ENCODE measurements around the gene ERICH6B. TPM values are rescaled to one million over a fixed set of nuclear protein-coding genes. Genes with fewer than 3 reads are reported as not detected.
A peak's percentile ranks its signal among the peaks of the same experiment; 100 is the strongest.

Gene ERICH6B
- polyA plus RNA-seq, 4 donors: 1.0 to 2.5 (median 1.1) TPM

DNA sequence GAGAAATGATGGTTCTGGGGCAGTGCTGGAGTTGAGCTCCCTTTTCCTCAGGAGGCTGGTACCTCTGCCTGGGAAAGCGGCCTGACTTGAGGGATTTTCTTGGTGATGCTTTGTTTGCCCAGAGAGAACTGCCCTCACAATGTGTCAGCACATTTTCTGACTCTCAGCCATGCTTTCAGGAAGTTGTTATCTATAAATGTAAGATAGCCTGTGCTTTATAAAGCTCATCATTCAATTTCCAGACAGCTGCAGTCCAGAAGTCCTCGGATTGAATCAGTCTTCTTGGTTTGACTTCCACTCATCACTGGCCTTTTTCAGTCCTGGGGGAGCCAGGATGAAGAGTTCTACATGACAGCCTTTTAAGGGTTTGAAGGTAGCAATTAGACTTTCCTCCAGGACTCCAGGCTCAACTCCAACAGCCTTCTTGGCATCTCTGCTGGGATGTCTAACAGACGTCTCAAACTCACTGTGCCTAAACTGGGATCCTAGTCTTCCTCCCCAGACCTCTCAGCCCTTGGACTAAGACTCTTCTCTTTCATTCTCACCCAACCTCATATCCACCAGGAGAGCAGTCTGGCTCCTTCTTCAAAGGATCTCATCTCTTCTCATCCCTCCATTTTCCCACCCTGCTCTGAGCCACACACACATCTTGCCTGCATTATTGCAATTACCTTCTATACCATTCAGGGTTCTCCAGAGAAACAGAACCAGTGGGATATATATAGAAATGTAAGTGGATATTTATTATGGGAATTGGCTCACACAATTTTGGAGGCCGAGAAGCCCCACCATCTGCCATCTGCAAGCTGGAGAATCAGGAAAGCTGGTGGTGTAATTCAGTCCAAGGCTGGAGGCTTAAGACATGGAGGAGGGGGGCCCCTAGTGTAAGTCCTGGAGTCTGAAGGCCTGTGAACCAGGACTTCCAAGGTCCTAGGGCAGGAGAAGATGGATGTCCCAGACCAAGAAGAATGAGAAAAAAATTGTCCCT lies 13.1 kb downstream of the ERICH6B start:
- no peak for DNase-seq (ENCODE audit: low read depth in 4 of 4, low spot score in 3 of 4)

DNA sequence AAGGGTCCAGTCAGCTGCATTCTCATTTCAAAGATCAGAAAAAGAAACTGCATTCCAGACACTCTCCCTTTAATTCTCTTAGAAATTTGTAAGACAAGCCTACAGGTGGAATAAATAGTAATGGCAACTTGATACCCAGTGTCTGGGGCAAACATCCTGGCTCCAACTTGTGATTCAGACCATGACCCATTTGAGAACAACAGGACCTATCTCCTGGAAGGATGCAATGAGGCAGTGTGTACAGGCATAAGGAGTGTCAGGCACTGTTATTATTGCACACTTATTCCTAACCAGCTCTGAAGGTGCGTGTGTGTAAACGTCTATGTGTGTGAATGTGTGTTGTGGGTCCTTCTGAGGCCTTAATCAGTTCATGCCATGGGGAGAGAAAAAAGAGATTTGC lies 13.9 kb downstream of the ERICH6B start:
- no peak for DNase-seq (ENCODE audit: low read depth in 4 of 4, low spot score in 3 of 4)

DNA sequence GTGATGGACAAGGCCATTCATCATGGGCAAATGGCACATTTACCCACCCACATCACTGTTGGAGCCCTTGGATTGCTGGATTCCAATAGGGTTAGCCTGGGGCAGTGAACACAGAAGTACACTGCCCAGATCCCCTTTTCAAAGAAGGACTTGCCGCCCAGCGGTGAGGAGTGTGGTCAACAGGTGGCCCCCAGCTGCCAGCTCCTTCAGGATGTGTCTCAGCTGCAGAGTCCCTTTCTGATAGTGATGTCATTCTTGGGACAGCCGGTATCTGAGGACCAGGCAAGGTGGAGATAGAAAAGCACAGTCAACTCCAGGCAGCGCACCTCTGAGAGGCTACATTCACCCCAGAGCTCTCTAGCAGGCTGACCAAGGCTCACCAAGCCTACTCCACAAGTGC lies 16.9 kb downstream of the ERICH6B start:
- DNase-seq (ENCODE audit: low read depth in 4 of 4, low spot score in 3 of 4): no peak

DNA sequence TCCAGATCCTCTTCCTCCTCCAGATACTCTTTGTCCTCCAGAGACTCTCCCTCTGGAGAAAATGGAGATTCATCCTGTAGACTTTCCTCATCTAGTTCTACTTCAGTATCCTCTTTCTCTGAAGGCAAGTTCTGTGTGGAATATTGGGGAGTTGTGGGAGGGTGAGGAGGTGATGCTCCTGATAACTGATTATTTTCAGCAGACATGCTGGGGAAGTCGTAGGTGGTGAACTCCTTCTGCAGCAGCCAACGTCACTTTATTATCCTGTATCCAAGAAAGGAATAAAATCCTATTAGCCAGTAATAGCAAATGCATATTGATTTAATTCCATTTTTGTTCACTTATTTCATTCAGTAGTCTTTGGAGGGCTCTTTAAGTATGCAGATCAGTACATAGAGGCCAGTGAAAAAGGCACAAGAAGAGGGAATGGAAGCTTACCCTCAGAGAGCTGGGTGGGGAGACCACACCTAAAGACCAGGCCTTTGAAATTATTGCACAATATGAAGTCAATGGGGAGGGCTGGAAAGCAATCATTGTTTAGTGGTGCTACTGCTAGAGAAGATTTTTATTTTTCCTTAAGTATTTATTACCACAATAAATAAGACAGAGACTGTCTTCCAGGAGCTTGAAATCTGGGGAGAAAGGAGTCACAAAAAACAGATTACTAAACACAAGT lies 18.6 kb downstream of the ERICH6B start:
- DNase-seq (ENCODE audit: low read depth in 4 of 4, low spot score in 3 of 4): no peak

DNA sequence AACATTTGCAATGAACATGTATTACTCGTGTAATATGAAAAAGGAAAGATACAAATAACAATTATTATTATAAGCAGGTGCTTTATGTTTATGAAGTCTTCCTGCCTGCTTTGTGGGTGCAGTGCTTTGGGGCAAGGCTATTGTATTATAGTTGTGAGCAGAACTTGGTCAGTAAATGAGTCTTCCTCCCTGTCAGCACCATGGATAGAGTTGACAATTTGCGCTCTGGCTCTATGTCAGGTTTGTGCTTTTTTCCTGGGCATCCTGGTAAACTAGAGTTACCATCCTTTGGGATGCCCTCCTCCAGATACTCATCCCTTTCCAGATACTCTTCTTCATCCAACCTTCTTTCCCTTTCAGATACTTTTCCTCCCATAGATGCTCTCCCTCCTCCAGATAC lies 19.6 kb downstream of the ERICH6B start:
- peak in 1 of 4 donors; percentile 3 for DNase-seq (ENCODE audit: low read depth in 4 of 4, low spot score in 3 of 4)

DNA sequence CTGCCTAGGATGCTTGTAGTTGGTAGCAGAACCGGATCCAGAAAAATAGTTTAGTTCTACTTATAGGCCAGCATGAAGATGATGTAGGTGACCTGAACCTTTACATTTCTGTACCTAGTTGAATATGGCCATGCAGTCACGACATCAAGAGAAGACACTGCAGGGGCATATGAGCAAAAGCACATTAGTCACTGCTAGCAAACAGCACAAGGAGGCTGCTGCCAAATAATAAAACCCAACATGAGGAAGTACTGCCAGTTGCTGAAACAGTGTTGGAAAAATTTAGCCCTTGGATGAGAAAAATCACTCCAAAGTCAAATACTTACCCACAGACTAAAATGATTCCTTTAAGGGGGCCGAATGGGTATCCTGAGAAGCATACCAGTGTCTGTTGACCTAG lies 20.8 kb downstream of the ERICH6B start:
- DNase-seq (ENCODE audit: low read depth in 4 of 4, low spot score in 3 of 4): no peak

DNA sequence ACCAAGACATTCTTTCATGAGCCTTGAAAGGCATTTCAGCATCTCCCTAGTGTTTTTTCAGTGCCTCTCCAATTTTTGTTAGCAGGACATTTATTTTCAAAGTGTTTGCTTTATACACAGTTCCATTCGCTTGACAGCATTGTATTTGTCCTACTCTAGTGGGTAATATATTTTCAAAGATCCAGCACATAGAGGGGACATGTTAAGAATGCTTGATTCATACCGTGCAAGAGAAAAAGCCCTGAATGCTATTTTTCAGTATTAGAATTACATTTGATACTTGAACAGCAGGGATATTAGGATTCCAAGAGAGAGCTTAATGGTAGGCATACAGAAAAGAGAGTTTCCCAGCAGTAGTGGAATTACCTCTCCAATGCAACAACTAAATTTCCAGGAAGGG lies 21.3 kb downstream of the ERICH6B start:
- DNase-seq (ENCODE audit: low read depth in 4 of 4, low spot score in 3 of 4): no peak

DNA sequence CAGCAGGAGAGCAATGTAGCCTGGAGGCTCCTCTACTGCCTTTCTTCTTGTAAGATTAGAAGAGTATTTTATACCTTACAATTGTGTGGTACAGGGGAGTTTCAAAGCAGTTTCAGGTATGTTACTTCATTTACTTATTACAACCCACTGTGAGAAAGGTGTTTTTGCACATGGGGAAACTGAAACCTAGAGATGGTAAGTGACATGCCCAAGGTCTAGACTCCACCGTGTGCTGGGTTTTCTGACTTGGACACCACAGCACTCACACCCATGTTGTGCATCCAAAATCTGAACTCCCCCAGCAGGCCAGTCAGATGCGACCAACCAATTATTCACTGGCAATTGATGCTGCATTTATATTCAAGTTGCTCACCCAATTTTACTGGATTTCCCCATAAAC lies 22.8 kb downstream of the ERICH6B start:
- no peak for DNase-seq (ENCODE audit: low read depth in 4 of 4, low spot score in 3 of 4)

DNA sequence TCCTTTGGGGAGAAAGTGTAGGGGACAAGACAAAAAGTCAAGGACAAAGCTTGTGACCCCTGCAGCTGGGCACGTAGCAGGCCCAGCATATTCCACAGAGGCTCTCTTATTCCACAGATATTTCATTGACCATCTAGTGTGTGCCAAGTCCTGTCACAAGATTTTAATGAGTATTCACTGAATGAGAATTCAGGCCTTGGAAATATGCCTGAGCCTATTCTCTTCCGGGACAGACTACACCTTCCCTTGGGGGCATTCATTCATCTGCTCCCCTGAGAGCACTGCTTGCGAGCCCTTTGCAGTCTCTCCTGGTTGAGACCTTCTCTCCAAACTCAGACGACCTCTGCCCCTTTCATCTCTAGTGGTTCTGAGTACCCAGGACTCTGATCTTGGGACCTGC lies 25.5 kb downstream of the ERICH6B start:
- DNase-seq (ENCODE audit: low read depth in 4 of 4, low spot score in 3 of 4): no peak

DNA sequence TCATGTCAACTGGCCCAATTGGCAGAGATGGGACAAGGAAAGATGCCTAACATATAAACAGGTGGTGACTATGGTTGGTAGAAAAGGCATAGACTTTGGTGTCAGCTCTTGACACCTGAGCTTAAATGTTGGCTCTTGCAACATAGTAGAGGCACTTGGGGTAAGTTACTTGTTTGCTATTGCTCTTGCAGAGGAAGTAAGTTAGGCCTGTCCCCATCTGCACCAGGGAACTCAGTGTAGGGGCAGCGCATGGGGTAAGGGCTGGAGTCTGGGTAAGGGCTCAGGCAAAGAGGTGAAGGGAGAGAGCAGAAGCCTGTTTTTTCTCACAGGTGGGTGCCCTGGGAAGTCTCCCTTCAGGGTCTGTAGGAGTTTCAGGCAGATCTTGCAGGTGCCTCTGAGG lies 27.6 kb downstream of the ERICH6B start:
- no peak for DNase-seq (ENCODE audit: low read depth in 4 of 4, low spot score in 3 of 4)

DNA sequence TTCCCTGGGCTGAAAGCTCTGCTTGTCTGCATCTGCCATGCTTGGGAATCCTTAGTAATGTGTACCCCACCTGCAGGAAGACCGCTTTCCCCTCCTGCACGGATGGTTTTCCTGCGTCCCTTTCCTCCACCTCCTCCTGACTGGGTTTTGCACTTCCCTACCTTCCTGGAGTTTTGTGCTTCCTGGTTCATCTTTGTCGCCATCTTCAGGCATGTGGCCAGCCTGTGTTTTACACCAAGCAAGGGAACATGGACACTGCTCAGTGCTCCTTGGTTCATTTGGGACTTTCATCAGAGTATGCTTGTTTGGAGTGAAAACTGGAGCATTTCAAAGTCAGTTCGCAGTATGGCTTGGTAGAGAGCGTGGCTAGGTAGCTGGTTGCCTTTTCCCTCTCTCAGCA lies 30.7 kb downstream of the ERICH6B start:
- no peak for DNase-seq (ENCODE audit: low read depth in 4 of 4, low spot score in 3 of 4)

DNA sequence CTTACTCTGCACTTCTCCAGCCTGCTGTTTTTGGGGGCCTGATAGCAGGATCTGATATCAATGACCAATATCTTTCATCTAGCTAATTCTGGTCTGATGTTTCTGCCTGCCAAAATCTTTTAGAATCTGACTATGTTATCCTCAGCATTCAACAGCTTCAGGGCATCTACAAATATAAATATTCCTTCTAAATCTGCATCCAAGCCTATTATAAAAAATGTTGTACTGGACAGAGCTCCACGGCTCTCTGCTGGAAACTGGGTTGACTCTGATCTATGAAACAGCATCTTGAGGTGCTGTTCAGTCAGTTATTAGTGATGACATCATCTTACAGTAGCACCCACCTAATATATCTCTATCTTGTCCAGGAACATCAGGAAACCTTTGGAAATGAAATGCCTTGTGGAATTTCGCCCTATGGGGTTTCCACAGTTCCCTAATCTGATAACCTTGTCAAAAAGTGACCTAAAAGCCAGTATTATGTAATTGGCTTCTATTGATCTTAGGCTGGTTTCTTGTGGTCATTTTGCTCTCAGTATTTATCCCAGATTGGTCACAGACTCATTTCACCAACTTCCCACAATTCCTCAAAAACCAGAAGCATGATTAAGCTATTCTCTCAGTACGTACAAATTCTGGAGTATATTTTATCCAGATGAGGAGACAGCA lies 33.0 kb downstream of the ERICH6B start:
- DNase-seq (ENCODE audit: low read depth in 4 of 4, low spot score in 3 of 4): no peak

DNA sequence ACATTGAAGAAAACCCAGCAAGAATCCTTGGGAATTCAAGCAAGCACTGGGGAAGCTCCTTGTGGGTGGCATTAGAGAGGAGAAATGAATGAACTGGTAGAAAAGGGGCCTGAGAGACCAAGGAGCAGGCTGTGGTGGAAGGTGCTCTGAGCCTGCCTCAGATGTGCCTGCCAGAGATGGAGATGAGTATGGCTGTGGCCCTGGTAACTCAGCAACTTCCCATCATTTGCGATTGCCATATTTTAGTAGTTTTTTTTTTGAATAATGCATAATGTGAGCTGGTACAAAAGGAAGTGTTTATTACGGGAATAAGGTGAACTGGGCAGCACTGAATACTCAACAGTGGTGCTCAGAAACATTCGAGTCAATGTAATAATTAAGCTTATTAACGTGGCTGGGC lies 39.1 kb downstream of the ERICH6B start:
- DNase-seq (ENCODE audit: low read depth in 4 of 4, low spot score in 3 of 4): no peak

DNA sequence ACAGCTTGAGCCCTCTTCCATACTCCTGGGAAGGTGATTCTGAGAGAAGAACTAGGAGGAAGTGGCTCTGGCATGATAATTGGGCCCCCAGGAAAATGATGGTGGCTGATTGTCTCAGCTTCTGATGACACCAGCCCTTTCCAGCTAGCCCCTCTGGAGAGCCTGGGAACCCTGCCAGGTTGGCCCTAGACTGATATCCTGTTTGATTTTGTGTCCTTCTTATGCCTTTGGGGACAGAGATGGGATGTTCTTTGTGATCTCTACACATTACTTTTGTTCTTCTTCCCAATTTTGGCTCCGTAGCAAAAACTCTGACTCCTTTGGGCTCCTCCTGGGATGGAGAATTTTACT lies 39.7 kb downstream of the ERICH6B start:
- no peak for DNase-seq (ENCODE audit: low read depth in 4 of 4, low spot score in 3 of 4)

DNA sequence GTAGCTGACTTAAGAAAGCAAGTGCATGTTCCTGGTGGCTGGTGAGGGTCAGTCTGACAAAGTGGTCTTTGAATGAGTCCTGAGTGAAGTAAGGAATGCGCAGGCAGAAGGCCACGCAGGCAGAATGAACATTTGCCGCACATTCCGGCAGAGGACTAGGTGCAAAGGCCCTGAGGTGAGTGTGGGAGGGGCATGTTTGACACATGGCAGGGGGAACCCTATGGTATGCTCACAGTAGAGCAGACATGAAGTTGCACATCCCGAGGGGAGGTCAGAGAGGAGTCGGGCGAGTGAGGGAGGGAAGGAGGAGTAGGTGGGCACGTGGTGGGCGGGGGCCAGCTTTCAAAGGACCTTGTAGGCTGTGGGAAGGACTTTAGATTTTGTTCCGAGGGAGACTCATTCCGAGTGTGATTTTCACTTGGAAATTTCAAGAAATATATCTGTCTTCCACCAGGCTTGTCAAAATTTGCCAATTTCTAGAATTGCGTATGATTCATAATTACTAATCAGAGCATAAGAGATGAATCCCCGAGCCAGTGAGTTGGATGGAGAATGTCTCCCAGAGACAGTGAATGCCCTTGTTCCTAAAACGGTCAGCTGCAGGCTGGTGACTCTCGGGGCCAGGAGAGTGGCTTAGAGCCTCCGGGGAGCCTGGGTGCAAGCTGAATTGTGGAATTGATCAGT lies 40.3 kb downstream of the ERICH6B start:
- no peak for DNase-seq (ENCODE audit: low read depth in 4 of 4, low spot score in 3 of 4)

DNA sequence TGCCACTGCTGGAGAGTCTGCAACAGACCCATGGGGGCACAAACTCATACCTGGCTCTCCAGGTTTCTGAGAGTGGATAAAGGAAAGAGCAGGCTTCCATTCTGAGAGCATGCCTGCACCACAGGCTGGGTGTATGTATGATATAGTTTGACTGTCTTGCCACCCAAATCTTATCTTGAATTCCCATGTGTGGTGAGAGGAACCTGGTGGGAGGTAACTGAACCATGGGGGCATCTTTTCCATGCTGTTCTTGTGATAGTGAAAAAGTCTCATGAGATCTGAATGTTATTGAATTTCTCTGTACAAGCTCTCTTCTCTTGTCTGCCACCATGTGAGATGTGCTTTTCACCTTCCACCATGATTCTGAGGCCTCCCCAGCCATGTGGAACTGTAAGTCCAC lies 50.2 kb downstream of the ERICH6B start:
- DNase-seq (ENCODE audit: low read depth in 4 of 4, low spot score in 3 of 4): no peak

DNA sequence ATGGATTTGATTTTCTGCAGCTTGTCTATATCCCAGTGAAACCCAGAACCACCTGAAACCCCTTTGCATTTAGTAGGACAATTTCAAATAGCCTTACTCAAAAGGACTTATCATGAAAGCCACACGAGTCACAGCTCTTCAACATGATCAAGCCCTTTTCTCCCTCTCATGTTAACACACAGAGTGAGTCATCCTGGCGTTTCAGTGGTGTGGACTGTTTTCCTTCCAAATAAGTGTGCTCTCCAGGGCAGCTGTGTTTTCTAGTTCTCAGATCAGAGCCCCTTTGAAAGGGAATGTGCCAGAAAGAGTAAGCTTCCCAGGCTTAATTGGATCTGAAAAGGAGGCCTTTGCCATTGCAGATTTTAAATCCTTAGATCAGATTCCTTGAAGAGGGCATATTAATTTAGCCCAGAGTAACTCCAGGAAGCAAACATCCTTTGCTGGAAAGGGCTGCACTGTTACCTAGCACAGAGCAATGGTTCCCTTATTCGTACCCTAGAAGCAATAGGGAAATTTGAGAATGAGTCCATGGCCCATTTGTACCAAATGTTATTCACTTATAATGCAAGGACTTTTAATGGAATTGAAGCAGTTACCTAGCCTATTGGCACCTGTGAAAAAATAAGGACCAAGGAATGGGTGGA lies 51.3 kb downstream of the ERICH6B start:
- DNase-seq (ENCODE audit: low read depth in 4 of 4, low spot score in 3 of 4): no peak

DNA sequence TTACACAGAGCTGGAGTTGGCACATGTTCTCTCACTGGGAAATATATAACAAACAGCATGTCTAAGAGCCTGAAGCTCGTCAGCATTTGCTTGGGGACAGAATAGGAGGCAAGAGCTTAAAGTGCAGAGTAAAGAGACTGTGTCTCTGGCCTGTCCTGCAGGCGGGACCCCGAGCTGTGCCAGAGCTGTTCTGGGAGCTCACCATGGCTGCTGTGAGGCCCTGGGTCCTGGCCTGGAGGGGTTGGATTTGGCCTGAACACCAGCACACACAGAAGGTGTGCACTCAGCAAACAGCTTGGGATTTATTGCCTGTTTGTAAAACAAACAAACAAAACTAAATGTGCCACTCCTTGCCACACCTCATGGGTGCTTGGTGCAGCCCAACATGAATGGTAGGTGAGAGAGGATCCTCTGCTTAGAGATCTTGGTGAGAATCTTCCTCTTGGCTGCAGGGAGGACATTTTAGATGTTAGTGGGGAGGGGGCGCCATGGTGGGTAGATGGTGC lies 60.9 kb downstream of the ERICH6B start:
- DNase-seq (ENCODE audit: low read depth in 4 of 4, low spot score in 3 of 4): no peak

DNA sequence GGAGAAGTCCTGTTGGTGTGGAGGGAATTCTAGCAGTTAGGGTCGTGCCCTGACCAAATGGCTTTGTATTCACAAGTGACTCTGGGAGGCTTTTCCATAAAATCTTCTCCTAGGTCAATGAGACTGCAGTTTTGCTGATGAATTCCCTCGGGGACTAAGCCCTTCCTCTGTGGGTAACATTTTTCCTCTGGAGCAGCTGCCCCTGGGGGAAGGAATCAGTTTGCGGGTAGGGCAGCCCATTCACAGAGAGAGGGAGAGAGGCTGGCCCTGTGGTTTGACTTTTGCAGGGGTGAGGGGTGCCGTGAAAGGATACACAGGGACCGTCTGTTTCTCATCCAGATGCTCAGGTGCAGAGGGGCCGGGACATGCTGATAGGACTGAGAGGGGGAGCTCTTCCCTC lies 67.3 kb downstream of the ERICH6B start:
- DNase-seq (ENCODE audit: low read depth in 4 of 4, low spot score in 3 of 4): no peak

DNA sequence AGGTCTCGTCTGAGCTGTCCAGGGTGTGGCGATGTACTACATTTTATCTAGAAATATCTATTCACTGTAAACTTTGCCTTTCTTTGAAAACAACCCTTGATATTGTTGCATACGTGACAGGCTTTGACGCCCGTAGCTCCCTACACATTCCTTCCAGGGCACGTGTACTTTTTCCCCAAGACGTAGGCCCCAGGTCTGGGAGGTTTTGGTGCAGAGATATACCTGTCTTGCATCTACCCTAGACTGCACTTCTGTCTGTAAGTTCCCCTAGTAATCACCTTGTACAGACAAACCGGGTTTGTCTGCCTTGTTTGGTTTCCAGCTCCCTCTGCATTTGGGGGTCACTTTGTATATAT lies 69.2 kb downstream of the ERICH6B start:
- no peak for DNase-seq (ENCODE audit: low read depth in 4 of 4, low spot score in 3 of 4)
